NCI-H345 treated with DMSO at 0.1 percent for 48 hours (cell line): ENCODE data around the gene CASZ1.

ENCODE experiments used
- DNase-seq: peaks from one replicate; lab custom pipeline; 2025; ENCODE audit not compliant: unreplicated experiment; lab: John Stamatoyannopoulos, UW

Gene CASZ1

GRCh38 chr1:10756842-10757241 is 39.6 kb downstream of the CASZ1 start:
- no peak for DNase-seq

GRCh38 chr1:10755970-10756521 is 40.4 kb downstream of the CASZ1 start:
- DNase-seq, result peak; percentile 12

GRCh38 chr1:10754568-10755329 is 41.7 kb downstream of the CASZ1 start:
- DNase-seq, result no peak

GRCh38 chr1:10753299-10753698 is 43.1 kb downstream of the CASZ1 start:
- DNase-seq, result no peak

- no peak for DNase-seq
These were observed 44.8 kb downstream of the CASZ1 start for GRCh38 chr1:10751561-10752085.

- DNase-seq, result no peak
These were observed 45.3 kb downstream of the CASZ1 start for GRCh38 chr1:10751160-10751559.

GRCh38 chr1:10745886-10746455 is 50.5 kb downstream of the CASZ1 start:
- no peak for DNase-seq

- DNase-seq, result no peak
These were observed 51.1 kb downstream of the CASZ1 start for GRCh38 chr1:10745383-10745782.

- no peak for DNase-seq
These were observed 51.7 kb downstream of the CASZ1 start for GRCh38 chr1:10744654-10745238.

- DNase-seq, result no peak
These were observed 52.4 kb downstream of the CASZ1 start for GRCh38 chr1:10744029-10744428.

GRCh38 chr1:10741696-10742095 is 54.8 kb downstream of the CASZ1 start:
- no peak for DNase-seq

GRCh38 chr1:10740123-10740522 is 56.3 kb downstream of the CASZ1 start:
- no peak for DNase-seq

- DNase-seq, result no peak
These were observed 56.9 kb downstream of the CASZ1 start for GRCh38 chr1:10739589-10739988.

GRCh38 chr1:10738061-10739058 is 58.1 kb downstream of the CASZ1 start:
- DNase-seq, result no peak

- no peak for DNase-seq
These were observed 58.8 kb downstream of the CASZ1 start for GRCh38 chr1:10737651-10738050.

- no peak for DNase-seq
These were observed 59.5 kb downstream of the CASZ1 start for GRCh38 chr1:10736634-10737586.

- DNase-seq, result no peak
These were observed 60.7 kb downstream of the CASZ1 start for GRCh38 chr1:10735563-10736305.

GRCh38 chr1:10734962-10735544 is 61.4 kb downstream of the CASZ1 start:
- no peak for DNase-seq
